ENCODE measurements around the gene SERPINH1.
"Not testable (repeated sequence)": the region's sequence is repeated elsewhere in the genome, so short reads cannot be mapped to it uniquely, and the experiment has no call there.

The SERPINH1 gene

GRCh38 chr11:75582895-75583717, 21.1 kb downstream of the SERPINH1 start:
- no peak for DNase-seq (ENCODE audit: low read depth)
- peak; percentile 47 for TF ChIP-seq CTCF (IDR thresholded peaks at IDR 0.05; ENCODE audit: low read depth, low read length, missing control alignments)
- peak overlapping the region; percentile 57 for H3K4me3 ChIP-seq (ENCODE audit: low read depth, low read length)

GRCh38 chr11:75583718-75584658, 21.9 kb downstream of the SERPINH1 start:
- peak overlapping the region; percentile 57 for H3K4me3 ChIP-seq (ENCODE audit: low read depth, low read length)
- no peak for TF ChIP-seq CTCF (IDR thresholded peaks at IDR 0.05; ENCODE audit: low read depth, low read length, missing control alignments)
- DNase-seq (ENCODE audit: low read depth): no peak

GRCh38 chr11:75584659-75585292, 22.7 kb downstream of the SERPINH1 start:
- DNase-seq (ENCODE audit: low read depth); H3K4me3 ChIP-seq (ENCODE audit: low read depth, low read length): not testable (repeated sequence)

GRCh38 chr11:75585293-75585670, 23.2 kb downstream of the SERPINH1 start:
- TF ChIP-seq CTCF (IDR thresholded peaks at IDR 0.05; ENCODE audit: low read depth, low read length, missing control alignments): no peak
- no peak for DNase-seq (ENCODE audit: low read depth)
- no peak overlapping the region for H3K4me3 ChIP-seq (ENCODE audit: low read depth, low read length)

- no peak for TF ChIP-seq CTCF (IDR thresholded peaks at IDR 0.05; ENCODE audit: low read depth, low read length, missing control alignments)
- no peak for DNase-seq (ENCODE audit: low read depth)
- no peak overlapping the region for H3K4me3 ChIP-seq (ENCODE audit: low read depth, low read length)
These were observed 24.3 kb downstream of the SERPINH1 start for GRCh38 chr11:75586395-75586794.

- no peak for TF ChIP-seq CTCF (IDR thresholded peaks at IDR 0.05; ENCODE audit: low read depth, low read length, missing control alignments)
These were observed 26.0 kb downstream of the SERPINH1 start for GRCh38 chr11:75588051-75588481.

GRCh38 chr11:75589051-75589450, 27.0 kb downstream of the SERPINH1 start:
- DNase-seq (ENCODE audit: low read depth): no peak
- TF ChIP-seq CTCF (IDR thresholded peaks at IDR 0.05; ENCODE audit: low read depth, low read length, missing control alignments): no peak
- H3K4me3 ChIP-seq (ENCODE audit: low read depth, low read length): no peak overlapping the region

More at GRCh38 chr11:75588051-75588481, 26.0 kb downstream of the SERPINH1 start:
- no peak for DNase-seq (ENCODE audit: low read depth)
- no peak overlapping the region for H3K4me3 ChIP-seq (ENCODE audit: low read depth, low read length)
